GM18867 (cell line): ENCODE results near the gene TAS2R10.
"Not testable (repeated sequence)": the region's sequence is repeated elsewhere in the genome, so short reads cannot be mapped to it uniquely, and the experiment has no call there.

Experiments used
- ATAC-seq: cut with Tn5 transposase; IDR thresholded peaks from one replicate; pipeline ENCODE4 v1.9.1; 2021; ENCODE audit warnings: mild to moderate bottlenecking, moderate library complexity; ENCODE audit not compliant: unreplicated experiment

The TAS2R10 gene

GRCh38 chr12:10826258-10826657 is at the start of gene TAS2R10:
Gene TAS2R10 (minus strand): TSS chr12:10826358. CDS start chr12:10826269, 89 bp downstream.
- ATAC-seq: no peak

GRCh38 chr12:10873378-10873777 is 47.2 kb upstream of the TAS2R10 start:
- ATAC-seq: no peak

- no peak for ATAC-seq
These were observed 41.2 kb upstream of the TAS2R10 start for GRCh38 chr12:10867381-10867780.

GRCh38 chr12:10863512-10864218 is 37.5 kb upstream of the TAS2R10 start:
- ATAC-seq: no peak

GRCh38 chr12:10861366-10861765 is 35.2 kb upstream of the TAS2R10 start:
- no peak for ATAC-seq

- no peak for ATAC-seq
These were observed 29.6 kb upstream of the TAS2R10 start for GRCh38 chr12:10855807-10856206.

GRCh38 chr12:10853776-10854175 is 27.6 kb upstream of the TAS2R10 start:
- no peak for ATAC-seq

GRCh38 chr12:10851243-10851858 is 25.2 kb upstream of the TAS2R10 start:
- ATAC-seq: no peak

GRCh38 chr12:10849425-10849878 is 23.3 kb upstream of the TAS2R10 start, which contains the start of gene PRR4:
Gene PRR4 (minus strand): TSS chr12:10849475. CDS start chr12:10849437, 38 bp downstream.
- no peak for ATAC-seq

- ATAC-seq: no peak
These were observed 21.6 kb upstream of the TAS2R10 start for GRCh38 chr12:10847744-10848143.

GRCh38 chr12:10842862-10843261 is 16.7 kb upstream of the TAS2R10 start:
- no peak for ATAC-seq

- no peak for ATAC-seq
These were observed 12.3 kb upstream of the TAS2R10 start for GRCh38 chr12:10838461-10838860.

GRCh38 chr12:10829994-10830393 is 3.8 kb upstream of the TAS2R10 start:
- ATAC-seq: no peak

GRCh38 chr12:10824957-10825356 is 1.2 kb downstream of the TAS2R10 start:
- ATAC-seq: no peak

- no peak for ATAC-seq
These were observed 14.1 kb downstream of the TAS2R10 start for GRCh38 chr12:10811883-10812536.

GRCh38 chr12:10810068-10810467 is 16.1 kb downstream of the TAS2R10 start, which contains the start of gene TAS2R9:
Gene TAS2R9 (minus strand): TSS chr12:10810168. CDS start chr12:10810075, 93 bp downstream.
- no peak for ATAC-seq

GRCh38 chr12:10807186-10807585 is 19.0 kb downstream of the TAS2R10 start, which contains the start of gene TAS2R8:
Gene TAS2R8 (minus strand): TSS chr12:10807286. CDS start chr12:10806980, 306 bp downstream.
- no peak for ATAC-seq

GRCh38 chr12:10802587-10802986 is 23.6 kb downstream of the TAS2R10 start, which contains the start of gene TAS2R7:
Gene TAS2R7 (minus strand): TSS chr12:10802627. CDS start chr12:10802570, 57 bp downstream.
- ATAC-seq: no peak

- ATAC-seq: no peak
These were observed 24.4 kb downstream of the TAS2R10 start for GRCh38 chr12:10801741-10802140.

GRCh38 chr12:10794222-10794621 is 31.9 kb downstream of the TAS2R10 start:
- no peak for ATAC-seq

GRCh38 chr12:10791769-10792168 is 34.4 kb downstream of the TAS2R10 start:
- ATAC-seq: not testable (repeated sequence)
